Lower lobe of right lung (tissue), 2 donors: ENCODE data around the gene HMGN3. TPM values are rescaled to one million over a fixed set of nuclear protein-coding genes. Genes with fewer than 3 reads are reported as not detected.

Source experiments
- ATAC-seq, 2 donors: fragments of 200-7000 bp; cut with Tn5 transposase; one replicate each; pipeline ENCODE4 v1.9.1; 2020 to 2022; ENCODE audit warnings: mild to moderate bottlenecking in 2 of 2, moderate library complexity in 2 of 2
- DNase-seq: peaks from one replicate; pipeline ENCODE4 v3.0.0-alpha.2; 2020
- H3K27ac ChIP-seq: fragments of 200-600 bp; one replicate; pipeline ENCODE4 v1.8.0; 2022
- H3K27me3 ChIP-seq: fragments of 200-600 bp; one replicate; pipeline ENCODE4 v1.8.0; 2022; ENCODE audit warnings: low read depth
- H3K36me3 ChIP-seq: fragments of 200-600 bp; one replicate; pipeline ENCODE4 v1.8.0; 2022; ENCODE audit warnings: mild to moderate bottlenecking
- H3K4me1 ChIP-seq: fragments of 200-600 bp; one replicate; pipeline ENCODE4 v1.8.0; 2022
- H3K4me3 ChIP-seq: fragments of 200-600 bp; one replicate; pipeline ENCODE4 v1.8.0; 2022; ENCODE audit warnings: mild to moderate bottlenecking
- H3K9me3 ChIP-seq: fragments of 200-600 bp; one replicate; pipeline ENCODE4 v1.8.0; 2022
- CTCF ChIP-seq: fragments of 200-600 bp; IDR thresholded peaks from one replicate; pipeline ENCODE4 v1.8.0; 2022; ENCODE audit warnings: antibody characterized with exemption, mild to moderate bottlenecking
- intact Hi-C: fragments of 100-400 bp; cut with DNase I; formaldehyde crosslinking; loops from one replicate; pipeline ENCODE4 v1.11.0; 2022
- total RNA-seq: library from RNA; stranded (reverse); fragmentation: NEBNext Ultra II Directional; extraction: Animal tissue kit (Norgen Biotek cat#: 25700); gene quantifications from one replicate; pipeline ENCODE4 v1.2.1, GENCODE V29; 2021
- donor health status: DM: no; HTN: yes; CAD: no; lungs with severe emphysema.

HMGN3 gene
- total RNA-seq, 1 donor from 2014 or later: 98.7 TPM

DNA sequence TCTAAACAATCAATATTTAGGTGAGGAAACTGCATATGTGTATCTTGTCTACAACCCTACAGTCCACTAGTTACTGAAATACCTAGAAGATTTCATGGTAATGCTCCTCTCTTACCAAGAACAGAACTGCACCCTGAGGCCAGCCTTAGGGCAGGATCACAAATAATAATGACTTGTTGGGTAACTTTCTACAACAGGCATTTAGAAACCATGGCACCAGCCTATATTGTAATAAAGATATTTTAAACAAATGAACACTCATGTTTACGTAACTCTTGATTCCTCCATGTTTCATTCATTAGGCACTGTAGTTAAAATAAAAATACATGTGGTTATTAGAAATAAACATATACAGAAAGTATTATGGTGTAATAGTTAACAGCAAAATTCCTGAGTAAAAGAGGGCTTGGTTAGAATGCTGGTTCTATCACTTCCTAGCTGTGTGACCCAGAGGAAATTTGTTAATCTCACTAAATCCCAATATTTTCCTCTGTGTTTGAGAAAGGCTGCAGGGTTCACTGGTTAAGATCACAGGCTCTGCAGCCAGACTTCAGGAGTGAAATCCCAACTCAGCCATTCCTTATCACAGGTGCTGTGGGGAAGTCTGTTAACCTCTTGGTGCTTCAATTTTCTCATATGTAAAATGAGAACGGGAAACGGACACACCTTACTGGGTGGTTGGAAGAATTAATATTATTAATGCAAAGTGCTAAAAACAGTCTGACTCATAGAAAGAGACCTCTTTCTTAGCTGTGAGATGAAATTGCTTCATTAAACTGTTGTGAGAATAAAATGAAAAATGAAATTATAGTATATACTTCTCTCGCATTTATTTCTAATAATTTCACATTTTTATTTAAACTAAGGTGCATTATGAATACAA is 8.5 kb downstream of the HMGN3 start:
- H3K36me3 ChIP-seq: no peaks in the 10 kb centered on the region
- peaks cover 3% of the 10 kb centered on the region for H3K4me1 ChIP-seq
- no peaks in the 10 kb centered on the region for H3K9me3 ChIP-seq
- H3K27me3 ChIP-seq: no peaks in the 10 kb centered on the region
- TF ChIP-seq CTCF: no peak
- ATAC-seq (no peak), DNase-seq (no peak)
- no peak overlapping the region for H3K27ac ChIP-seq
- intact Hi-C loops: no loop called here
- no peak overlapping the region for H3K4me3 ChIP-seq

- H3K27me3 ChIP-seq: no peaks in the 10 kb centered on the region
- DNase-seq (no peak), ATAC-seq (no peak)
- intact Hi-C loops: no loop called here
- TF ChIP-seq CTCF: no peak
- no peak overlapping the region for H3K27ac ChIP-seq
- H3K4me1 ChIP-seq: no peaks in the 10 kb centered on the region
- no peak overlapping the region for H3K4me3 ChIP-seq
- no peaks in the 10 kb centered on the region for H3K36me3 ChIP-seq
- no peaks in the 10 kb centered on the region for H3K9me3 ChIP-seq
Measured at GRCh38 chr6:79223611-79224404, 10.7 kb downstream of the HMGN3 start.

- Histone ChIP-seq H3K4me1 (peaks cover 8% of the 10 kb centered on the region), H3K36me3 (no peaks in the 10 kb centered on the region), H3K9me3 (no peaks in the 10 kb centered on the region), H3K4me3 (no peak overlapping the region), H3K27ac (no peak overlapping the region), H3K27me3 (no peaks in the 10 kb centered on the region)
- ATAC-seq (no peak), DNase-seq (no peak)
- no peak for TF ChIP-seq CTCF
- intact Hi-C loops: no loop called here
Measured at GRCh38 chr6:79215213-79215824, 19.2 kb downstream of the HMGN3 start.

DNA sequence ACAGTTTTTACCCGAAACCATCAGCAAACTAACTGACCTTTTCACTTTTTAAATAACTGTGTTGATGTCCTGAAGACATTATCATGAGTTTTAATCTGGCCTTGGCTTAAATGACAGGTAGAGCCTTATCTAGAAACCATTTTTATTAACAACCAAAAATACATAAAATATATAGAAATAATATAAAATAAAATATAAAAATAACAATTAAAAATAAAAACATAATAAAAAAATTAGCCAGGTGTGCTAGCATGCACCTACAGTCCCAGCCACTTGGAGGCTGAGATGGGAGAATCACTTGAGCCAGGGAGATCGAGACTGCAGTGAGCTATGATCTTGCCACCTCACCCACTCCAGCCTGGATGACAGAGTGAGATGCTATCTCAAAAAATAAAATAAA is 21.6 kb downstream of the HMGN3 start:
- Histone ChIP-seq H3K36me3 (peaks cover 6% of the 10 kb centered on the region), H3K27me3 (no peaks in the 10 kb centered on the region), H3K9me3 (no peaks in the 10 kb centered on the region), H3K4me3 (no peak overlapping the region), H3K4me1 (peaks cover 16% of the 10 kb centered on the region), H3K27ac (no peak overlapping the region)
- intact Hi-C loops: no loop called here
- DNase-seq: no peak
- TF ChIP-seq CTCF: no peak
- no peak for ATAC-seq

- no peak for TF ChIP-seq CTCF
- Histone ChIP-seq H3K4me3 (no peak overlapping the region), H3K27ac (no peak overlapping the region), H3K36me3 (peaks cover 23% of the 10 kb centered on the region), H3K4me1 (peaks cover 7% of the 10 kb centered on the region), H3K27me3 (no peaks in the 10 kb centered on the region), H3K9me3 (no peaks in the 10 kb centered on the region)
- ATAC-seq: no peak
- intact Hi-C loops: no loop called here
- no peak for DNase-seq
Measured at GRCh38 chr6:79208816-79209215, 25.7 kb downstream of the HMGN3 start.
